ENCODE data around the gene RASGRP3.

- TF ChIP-seq ZNF274 (IDR thresholded peaks at IDR 0.05; ENCODE audit: low read depth, low read length) (no peak), MAX (IDR thresholded peaks at IDR 0.05) (no peak), CTCF (IDR thresholded peaks at IDR 0.05 in 2 of 3, conservative IDR thresholded peaks at IDR 0.05 in 1 of 3; ENCODE audit: borderline replicate concordance in 1 of 3, insufficient read depth in 1 of 3, low read depth in 2 of 3, low read length in 2 of 3) (no peak)
Measured at GRCh38 chr2:33513480-33513879, 37.0 kb downstream of the RASGRP3 start.

Measured in HCT116 (cell line).